Kidney (tissue), 14 donors: ENCODE measurements around the gene PLD1. TPM values are rescaled to one million over a fixed set of nuclear protein-coding genes. Genes with fewer than 3 reads are reported as not detected.

Source experiments
- DNase-seq, 5 donors: peaks; one replicate each; pipeline ENCODE4 v3.0.0-alpha.2; 2013 to 2020
- FAIRE-seq: peaks from 2 replicates; lab custom pipeline; 2012; peaks lifted over from hg19 to GRCh38; lab: Jason Lieb, UNC
- H3K27ac ChIP-seq, 2 donors: one replicate each; pipeline ENCODE4 v1.7.0; 2013; ENCODE audit warnings: low read depth in 2 of 2, low read length in 2 of 2, inconsistent platforms in 1 of 2
- H3K27me3 ChIP-seq: one replicate; pipeline ENCODE4 v1.7.1; 2013; ENCODE audit warnings: low read length, inconsistent platforms; ENCODE audit not compliant: control insufficient read depth, insufficient read depth
- H3K36me3 ChIP-seq, 3 donors: one replicate each; pipeline versions ENCODE4 v1.7.0 to v1.7.1; 2013; ENCODE audit warnings: low read length in 3 of 3, control low read depth in 1 of 3, inconsistent platforms in 1 of 3; ENCODE audit not compliant: insufficient read depth in 3 of 3, control insufficient read depth in 2 of 3
- H3K4me1 ChIP-seq, 3 donors: one replicate each; pipeline versions ENCODE4 v1.7.0 to v1.7.1; 2013; ENCODE audit warnings: low read length in 3 of 3, inconsistent platforms in 1 of 3, low read depth in 1 of 3; ENCODE audit not compliant: control insufficient read depth in 2 of 3, insufficient read depth in 2 of 3
- H3K4me3 ChIP-seq, 3 donors: one replicate each; pipeline versions ENCODE4 v1.7.0 to v1.8.1; 2013; ENCODE audit warnings: low read length in 3 of 3, control low read depth in 1 of 3, inconsistent platforms in 1 of 3
- H3K9ac ChIP-seq, 3 donors: one replicate each; pipeline versions ENCODE4 v1.7.0 to v1.7.1; 2013; ENCODE audit warnings: low read length in 3 of 3, control low read depth in 1 of 3, inconsistent platforms in 1 of 3
- H3K9me3 ChIP-seq, 3 donors: one replicate each; pipeline versions ENCODE4 v1.7.0 to v1.7.1; 2013; ENCODE audit warnings: low read length in 3 of 3, control low read depth in 1 of 3, inconsistent platforms in 1 of 3; ENCODE audit not compliant: control insufficient read depth in 2 of 3, insufficient read depth in 1 of 3
- intact Hi-C: fragments of 100-400 bp; cut with DNase I; formaldehyde crosslinking; loops from one replicate; pipeline ENCODE4 v1.11.1; 2022
- polyA plus RNA-seq: library from polyadenylated mRNA; stranded (reverse); fragments of 350-450 nt; fragmentation: Illumina TruSeq; extraction: RNeasy Lipid Tissue Mini Kit (QIAGEN cat#74804); gene quantifications from one replicate; pipeline ENCODE4 v1.2.3, GENCODE V29; 2014; ENCODE audit warnings: low read depth, low replicate concordance; ENCODE audit not compliant: insufficient read depth
- total RNA-seq: library from RNA; stranded (reverse); fragmentation: NEBNext Ultra II Directional; extraction: Animal tissue kit (Norgen Biotek cat#: 25700); gene quantifications from one replicate; pipeline ENCODE4 v1.2.1, GENCODE V29; 2021
- TF ChIP-seq, protein P1 (sequence below): IDR thresholded peaks from 3 replicates; pipeline ENCODE4 v1.5.1; 2012; ENCODE audit warnings: mild to moderate bottlenecking, moderate library complexity, borderline replicate concordance; ENCODE audit not compliant: insufficient read depth; ENCODE audit errors: extremely low read depth
- donor health status: control.
- donor health status: control.
- donor health status: control.
- donor health status: control.
- donor health status: control.
- donor health status: DM: yes; HTN: yes; CAD: no.
- donor health status: Normal renal cell carcinoma (clear cell type).

PLD1 gene
- total and polyA plus RNA-seq, 2 donors from 2014 or later: 11.2 to 24.3 TPM

DNA sequence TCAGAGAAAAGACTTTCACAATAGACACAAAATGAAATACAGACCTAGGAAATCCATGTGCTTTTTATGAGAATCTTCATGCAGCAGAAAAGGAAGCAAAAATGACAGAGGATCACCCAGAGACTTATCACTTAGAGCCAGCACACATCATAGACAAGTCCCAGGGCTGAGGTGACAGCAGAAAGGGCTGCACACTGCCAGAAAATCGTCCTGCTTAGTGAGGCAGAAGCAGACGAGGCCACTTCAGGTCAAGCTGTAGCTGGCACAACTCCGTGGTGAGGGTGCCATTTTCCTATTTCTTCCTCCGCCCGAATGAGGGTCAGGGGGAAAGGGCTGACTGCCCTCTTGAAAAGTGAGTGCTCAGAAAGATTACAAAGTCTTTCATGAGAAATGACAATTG, 254.1 kb downstream of the PLD1 start:
- no peak overlapping the region for H3K4me3 ChIP-seq
- H3K27me3 ChIP-seq: no peaks in the 10 kb centered on the region
- DNase-seq: no peak
- H3K9me3 ChIP-seq: no peaks in the 10 kb centered on the region
- TF ChIP-seq, protein P1, sequence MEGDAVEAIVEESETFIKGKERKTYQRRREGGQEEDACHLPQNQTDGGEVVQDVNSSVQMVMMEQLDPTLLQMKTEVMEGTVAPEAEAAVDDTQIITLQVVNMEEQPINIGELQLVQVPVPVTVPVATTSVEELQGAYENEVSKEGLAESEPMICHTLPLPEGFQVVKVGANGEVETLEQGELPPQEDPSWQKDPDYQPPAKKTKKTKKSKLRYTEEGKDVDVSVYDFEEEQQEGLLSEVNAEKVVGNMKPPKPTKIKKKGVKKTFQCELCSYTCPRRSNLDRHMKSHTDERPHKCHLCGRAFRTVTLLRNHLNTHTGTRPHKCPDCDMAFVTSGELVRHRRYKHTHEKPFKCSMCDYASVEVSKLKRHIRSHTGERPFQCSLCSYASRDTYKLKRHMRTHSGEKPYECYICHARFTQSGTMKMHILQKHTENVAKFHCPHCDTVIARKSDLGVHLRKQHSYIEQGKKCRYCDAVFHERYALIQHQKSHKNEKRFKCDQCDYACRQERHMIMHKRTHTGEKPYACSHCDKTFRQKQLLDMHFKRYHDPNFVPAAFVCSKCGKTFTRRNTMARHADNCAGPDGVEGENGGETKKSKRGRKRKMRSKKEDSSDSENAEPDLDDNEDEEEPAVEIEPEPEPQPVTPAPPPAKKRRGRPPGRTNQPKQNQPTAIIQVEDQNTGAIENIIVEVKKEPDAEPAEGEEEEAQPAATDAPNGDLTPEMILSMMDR: no peak
- peaks cover 0 to 4% (median 0%) of the 10 kb centered on the region in 3 donors for H3K4me1 ChIP-seq
- H3K9ac ChIP-seq: no peak overlapping the region
- FAIRE-seq: no peak
- no peaks in the 10 kb centered on the region for H3K36me3 ChIP-seq
- no peak overlapping the region for H3K27ac ChIP-seq
- intact Hi-C loops: no loop called here

DNA sequence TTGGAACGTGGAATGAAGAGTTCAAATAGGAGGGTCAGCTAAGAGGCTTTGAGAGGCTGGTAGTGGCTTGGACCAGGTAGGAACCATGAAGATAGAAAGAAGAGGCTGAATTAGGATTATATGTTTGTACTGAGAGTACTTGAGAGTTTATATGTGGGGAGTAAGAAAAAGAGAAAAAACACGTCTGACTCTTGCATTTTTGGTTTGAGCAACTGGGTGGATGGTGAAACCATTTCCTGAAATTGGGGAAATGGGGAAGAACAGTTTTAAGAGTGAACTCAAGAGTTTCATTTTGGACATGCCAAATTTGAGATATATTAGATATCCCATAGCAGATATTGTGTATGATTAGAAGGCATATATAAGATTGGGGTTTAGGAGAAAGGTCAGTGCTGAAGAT, 257.2 kb downstream of the PLD1 start:
- TF ChIP-seq, protein P1: no peak
- Histone ChIP-seq H3K4me3 (no peak overlapping the region), H3K9me3 (no peaks in the 10 kb centered on the region), H3K4me1 (peaks cover 0 to 4% (median 0%) of the 10 kb centered on the region in 3 donors), H3K9ac (no peak overlapping the region), H3K36me3 (no peaks in the 10 kb centered on the region), H3K27ac (no peak overlapping the region), H3K27me3 (no peaks in the 10 kb centered on the region)
- DNase-seq (no peak), FAIRE-seq (no peak)
- intact Hi-C loops: no loop called here

DNA sequence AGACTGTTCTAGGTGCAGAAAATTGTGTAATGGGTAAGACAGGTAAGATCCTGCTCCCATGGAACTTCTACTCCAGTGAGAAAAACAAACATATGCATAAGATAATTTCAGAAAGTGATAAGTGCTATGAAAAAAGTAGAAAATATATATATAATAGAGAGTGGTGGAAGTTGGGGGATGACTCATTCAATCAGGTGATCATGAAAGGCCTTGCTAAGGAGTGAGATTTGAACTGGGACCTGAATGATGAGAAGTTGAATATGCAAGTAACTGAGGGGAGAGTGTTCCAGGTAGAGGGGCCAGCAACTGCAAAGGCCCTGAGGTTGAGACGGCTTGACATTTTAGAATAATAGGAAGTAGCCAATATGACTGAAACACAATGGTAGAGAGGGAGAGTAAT, 257.8 kb downstream of the PLD1 start:
- no peak overlapping the region for H3K4me3 ChIP-seq
- H3K36me3 ChIP-seq: no peaks in the 10 kb centered on the region
- intact Hi-C loops: no loop called here
- DNase-seq (no peak), FAIRE-seq (no peak)
- H3K9ac ChIP-seq: no peak overlapping the region
- H3K4me1 ChIP-seq: peaks cover 0 to 4% (median 0%) of the 10 kb centered on the region in 3 donors
- TF ChIP-seq, protein P1: no peak
- no peak overlapping the region for H3K27ac ChIP-seq
- H3K9me3 ChIP-seq: no peaks in the 10 kb centered on the region
- no peaks in the 10 kb centered on the region for H3K27me3 ChIP-seq

DNA sequence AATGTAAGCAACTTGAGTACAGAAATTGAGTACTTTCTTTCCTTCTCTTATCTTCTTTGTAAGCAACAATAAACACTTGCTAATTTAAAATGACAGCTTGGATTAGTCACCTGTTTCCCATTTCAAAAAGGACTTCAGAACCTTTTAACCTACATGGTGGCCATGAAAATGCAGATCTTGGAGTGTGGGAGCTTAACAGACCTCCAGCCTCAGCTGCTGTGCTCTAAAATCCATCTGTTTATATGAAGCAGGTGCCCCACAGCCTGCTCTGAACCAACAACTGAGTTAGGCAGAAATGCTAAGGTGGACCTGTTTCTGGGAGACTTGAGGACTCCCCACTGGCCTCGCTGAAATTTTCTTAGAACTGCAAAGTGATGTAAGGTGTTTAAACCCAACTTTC, 259.0 kb downstream of the PLD1 start:
- H3K27ac ChIP-seq: no peak overlapping the region
- intact Hi-C loops: no loop called here
- H3K36me3 ChIP-seq: no peaks in the 10 kb centered on the region
- TF ChIP-seq, protein P1: no peak
- H3K9me3 ChIP-seq: no peaks in the 10 kb centered on the region
- H3K27me3 ChIP-seq: no peaks in the 10 kb centered on the region
- H3K4me1 ChIP-seq: peaks cover 0 to 2% (median 0%) of the 10 kb centered on the region in 3 donors
- FAIRE-seq (no peak), DNase-seq (no peak)
- H3K4me3 ChIP-seq: no peak overlapping the region
- no peak overlapping the region for H3K9ac ChIP-seq
